ENCODE data around the gene PTH. TPM values are rescaled to one million over a fixed set of nuclear protein-coding genes. Genes with fewer than 3 reads are reported as not detected.

PTH gene
- total and polyA plus RNA-seq, 2 experiments from 2014 or later, result 1.4 TPM; not detected in 1

DNA sequence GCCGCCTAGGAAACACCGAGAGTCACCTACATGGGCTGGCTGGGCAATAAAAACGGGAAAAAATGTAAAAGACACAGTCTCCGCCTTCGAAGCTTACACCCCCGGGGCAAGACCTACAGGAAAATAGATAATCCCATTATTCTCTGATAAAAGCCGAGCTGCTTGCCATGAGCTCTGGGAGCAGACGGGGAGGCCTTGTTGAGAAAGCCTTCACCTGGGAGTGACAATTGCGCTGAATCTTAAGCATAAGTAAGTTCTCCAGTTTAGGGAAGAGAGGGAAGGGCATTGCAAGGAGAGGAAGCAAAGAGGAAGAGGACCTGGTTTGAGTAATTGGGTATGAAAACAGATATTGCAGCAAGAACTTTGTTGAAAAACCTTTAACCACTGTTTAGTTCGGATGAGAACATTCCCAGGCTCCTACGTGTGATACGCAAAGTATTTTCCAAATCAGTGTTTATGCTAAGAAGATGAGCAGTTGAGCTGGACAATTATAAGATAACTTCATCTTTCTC lies 32.0 kb downstream of the PTH start:
- Histone ChIP-seq H3K79me2 (peaks cover 33% of the 10 kb centered on the region), H3K9me3 (ENCODE audit: low read depth) (no peaks in the 10 kb centered on the region), H3K4me1 (ENCODE audit: insufficient read depth) (peaks cover 18% of the 10 kb centered on the region), H3K27me3 (no peaks in the 10 kb centered on the region), H4K20me1 (ENCODE audit: insufficient read depth, poor library complexity, severe bottlenecking) (peaks cover 14% of the 10 kb centered on the region), H3K9me2 (replicated peaks; ENCODE audit: insufficient read depth) (no peaks in the 10 kb centered on the region), H3K4me3 (peak overlapping the region; percentile 54), H3K4me2 (peak overlapping the region; percentile 82), H3K27ac (peak overlapping the region; percentile 96), H2AFZ (peak overlapping the region; percentile 95), H3K36me3 (replicated peaks; ENCODE audit: insufficient read depth, low read depth) (no peaks in the 10 kb centered on the region)
- no peak for DNase-seq (ENCODE audit: low spot score)
- TF ChIP-seq EZH2phosphoT487 (IDR thresholded peaks at IDR 0.05; ENCODE audit: low read depth, severe bottlenecking, unreplicated experiment), result no peak
- TF ChIP-seq, protein P1, sequence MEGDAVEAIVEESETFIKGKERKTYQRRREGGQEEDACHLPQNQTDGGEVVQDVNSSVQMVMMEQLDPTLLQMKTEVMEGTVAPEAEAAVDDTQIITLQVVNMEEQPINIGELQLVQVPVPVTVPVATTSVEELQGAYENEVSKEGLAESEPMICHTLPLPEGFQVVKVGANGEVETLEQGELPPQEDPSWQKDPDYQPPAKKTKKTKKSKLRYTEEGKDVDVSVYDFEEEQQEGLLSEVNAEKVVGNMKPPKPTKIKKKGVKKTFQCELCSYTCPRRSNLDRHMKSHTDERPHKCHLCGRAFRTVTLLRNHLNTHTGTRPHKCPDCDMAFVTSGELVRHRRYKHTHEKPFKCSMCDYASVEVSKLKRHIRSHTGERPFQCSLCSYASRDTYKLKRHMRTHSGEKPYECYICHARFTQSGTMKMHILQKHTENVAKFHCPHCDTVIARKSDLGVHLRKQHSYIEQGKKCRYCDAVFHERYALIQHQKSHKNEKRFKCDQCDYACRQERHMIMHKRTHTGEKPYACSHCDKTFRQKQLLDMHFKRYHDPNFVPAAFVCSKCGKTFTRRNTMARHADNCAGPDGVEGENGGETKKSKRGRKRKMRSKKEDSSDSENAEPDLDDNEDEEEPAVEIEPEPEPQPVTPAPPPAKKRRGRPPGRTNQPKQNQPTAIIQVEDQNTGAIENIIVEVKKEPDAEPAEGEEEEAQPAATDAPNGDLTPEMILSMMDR (IDR thresholded peaks at IDR 0.05; ENCODE audit: poor library complexity), result no peak
- TF ChIP-seq EZH2 (IDR thresholded peaks at IDR 0.05; ENCODE audit: borderline replicate concordance), result no peak
- WGBS (ENCODE audit: low lambda C conversion rate, missing lambda C conversion rate), result 26% methylated on average over 12 of the region's 12 CpGs

DNA sequence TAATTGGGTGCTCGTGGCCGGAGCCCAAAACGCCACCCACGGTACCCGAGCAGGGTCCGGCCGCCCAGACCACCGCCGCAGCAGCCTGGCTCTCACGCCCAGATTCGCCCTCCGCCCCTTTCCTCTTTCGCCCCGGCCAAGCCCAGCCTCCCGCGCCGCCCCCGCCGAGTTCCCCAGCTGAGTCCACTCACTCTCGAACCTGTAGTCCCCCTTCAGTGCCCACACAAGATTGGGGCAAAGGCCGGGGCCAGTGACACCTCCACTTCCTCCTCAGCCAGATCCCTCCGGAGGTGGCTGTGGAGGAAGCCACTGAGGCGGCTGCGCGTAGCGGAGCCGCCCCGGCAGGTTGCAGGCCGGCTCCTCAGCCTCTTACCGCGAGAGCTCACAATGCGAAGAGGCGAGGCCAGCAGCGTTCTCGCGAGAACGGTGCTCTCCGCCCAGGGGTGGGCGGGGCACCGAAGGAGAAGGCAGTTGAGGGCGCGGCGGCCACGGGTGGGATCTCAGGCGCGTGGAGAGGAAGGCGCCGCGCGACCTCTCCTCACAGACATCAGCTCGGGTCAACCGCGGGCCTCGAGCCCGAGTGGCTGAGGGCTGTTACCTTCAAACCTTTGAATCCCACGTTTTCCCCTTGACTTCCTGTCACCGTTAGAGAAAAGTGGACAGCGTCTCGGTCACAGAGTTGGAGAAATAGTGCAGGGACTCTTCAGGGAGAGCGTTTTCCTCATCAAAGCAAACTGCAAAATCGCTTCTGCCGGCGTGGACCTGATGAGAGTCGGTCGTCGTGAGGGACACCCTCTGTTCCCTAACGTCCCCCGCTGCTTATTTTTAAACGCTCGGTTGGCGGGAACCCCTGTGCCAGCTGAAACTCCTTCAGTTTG lies 32.7 kb downstream of the PTH start, which contains the start of gene BTBD10:
Gene BTBD10 (minus strand): TSS at position 322 of the 878 bp plus-strand sequence. CDS start 18,098 bp downstream, outside the sequence.
- H3K27me3 ChIP-seq, result no peaks in the 10 kb centered on the region
- peaks cover 40% of the 10 kb centered on the region for H3K79me2 ChIP-seq
- H3K27ac ChIP-seq, result peak within 1 kb of the TSS; percentile 96
- WGBS (ENCODE audit: low lambda C conversion rate, missing lambda C conversion rate), result under 1% methylated on average over 51 of the region's 71 CpGs
- peak; percentile 98 for DNase-seq (ENCODE audit: low spot score)
- H3K4me3 ChIP-seq, result peak within 1 kb of the TSS; percentile 74
- no peaks in the 10 kb centered on the region for H3K9me2 ChIP-seq (replicated peaks; ENCODE audit: insufficient read depth)
- no peaks in the 10 kb centered on the region for H3K36me3 ChIP-seq (replicated peaks; ENCODE audit: insufficient read depth, low read depth)
- H3K9me3 ChIP-seq (ENCODE audit: low read depth), result no peaks in the 10 kb centered on the region
- peaks cover 18% of the 10 kb centered on the region for H3K4me1 ChIP-seq (ENCODE audit: insufficient read depth)
- TF ChIP-seq EZH2 (IDR thresholded peaks at IDR 0.05; ENCODE audit: borderline replicate concordance), result no peak
- peak within 1 kb of the TSS; percentile 95 for H2AFZ ChIP-seq
- H3K4me2 ChIP-seq, result peak within 1 kb of the TSS; percentile 82
- peaks cover 14% of the 10 kb centered on the region for H4K20me1 ChIP-seq (ENCODE audit: insufficient read depth, poor library complexity, severe bottlenecking)

DNA sequence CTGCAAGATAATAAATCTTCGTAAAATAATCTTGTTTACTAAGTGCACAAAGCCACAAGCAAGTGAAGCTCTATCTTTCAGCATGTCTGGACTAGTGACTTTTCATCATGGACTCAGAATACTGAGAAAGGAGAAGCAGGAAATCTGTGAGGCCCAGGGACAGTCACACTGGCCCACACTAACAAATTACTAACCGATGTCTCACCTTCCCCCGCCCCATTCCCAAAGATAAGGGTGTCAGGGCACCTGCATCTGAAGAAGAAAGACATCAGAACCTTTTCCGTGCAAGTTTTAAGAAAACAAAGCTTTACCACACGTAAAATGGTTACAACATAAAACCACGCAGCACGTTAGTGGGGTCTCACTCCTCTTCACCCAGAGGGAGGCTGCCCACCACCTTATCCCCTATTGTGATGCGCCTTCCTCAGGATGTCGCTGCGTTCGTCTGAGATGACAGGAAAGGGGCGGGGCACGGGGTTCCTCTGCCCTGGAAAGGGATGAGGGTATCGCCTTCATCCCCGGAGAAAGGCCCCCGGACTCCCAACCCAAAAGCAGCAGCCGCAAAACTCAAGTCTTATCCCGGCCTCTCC lies 33.4 kb downstream of the PTH start:
- no peaks in the 10 kb centered on the region for H3K9me2 ChIP-seq (replicated peaks; ENCODE audit: insufficient read depth)
- H3K4me2 ChIP-seq, result peak overlapping the region; percentile 79
- H3K27ac ChIP-seq, result peak overlapping the region; percentile 96
- TF ChIP-seq EZH2phosphoT487 (IDR thresholded peaks at IDR 0.05; ENCODE audit: low read depth, severe bottlenecking, unreplicated experiment), result no peak
- TF ChIP-seq, protein P1 (IDR thresholded peaks at IDR 0.05; ENCODE audit: poor library complexity), result no peak
- no peak for TF ChIP-seq EZH2 (IDR thresholded peaks at IDR 0.05; ENCODE audit: borderline replicate concordance)
- DNase-seq (ENCODE audit: low spot score), result peak; percentile 79
- H3K36me3 ChIP-seq (replicated peaks; ENCODE audit: insufficient read depth, low read depth), result no peaks in the 10 kb centered on the region
- 4% methylated on average over 18 of the region's 18 CpGs for WGBS (ENCODE audit: low lambda C conversion rate, missing lambda C conversion rate)
- H3K4me1 ChIP-seq (ENCODE audit: insufficient read depth), result peaks cover 18% of the 10 kb centered on the region
- peak overlapping the region; percentile 87 for H2AFZ ChIP-seq
- H3K4me3 ChIP-seq, result peak overlapping the region; percentile 74
- H3K9me3 ChIP-seq (ENCODE audit: low read depth), result no peaks in the 10 kb centered on the region
- peaks cover 46% of the 10 kb centered on the region for H3K79me2 ChIP-seq
- peaks cover 14% of the 10 kb centered on the region for H4K20me1 ChIP-seq (ENCODE audit: insufficient read depth, poor library complexity, severe bottlenecking)
- no peaks in the 10 kb centered on the region for H3K27me3 ChIP-seq

Measured in hepatocyte (in vitro differentiated cells).